CD4-positive, alpha-beta T cell (primary cell): ENCODE data around the gene PNPLA3. TPM values are rescaled to one million over a fixed set of nuclear protein-coding genes. Genes with fewer than 3 reads are reported as not detected.

Experiments used
- ATAC-seq: fragments of 200-7000 bp; cut with Tn5 transposase; one replicate; pipeline ENCODE4 v1.10.0; 2022; ENCODE audit warnings: mild to moderate bottlenecking; ENCODE audit not compliant: poor library complexity
- CTCF ChIA-PET: fragments of 350-600 bp; sonication (Branson Sonifier 250); formaldehyde crosslinking; loops from one replicate; lab custom pipeline; 2021; ENCODE audit warnings: antibody characterized with exemption, inconsistent platforms; lab: Charles Lee
- POLR2A ChIA-PET: fragments of 350-600 bp; sonication (Branson Sonifier 250); formaldehyde crosslinking; loops from one replicate; lab custom pipeline; 2021; ENCODE audit warnings: antibody characterized with exemption, inconsistent platforms; lab: Charles Lee
- DNase-seq, 14 experiments: peaks; one replicate each; pipeline ENCODE4 v3.0.0-alpha.2; 2013 to 2020; ENCODE audit warnings: mixed read lengths in 2 of 14
- H3K27ac ChIP-seq, 2 donors: one replicate each; pipeline versions ENCODE4 v1.5.1 to v1.7.0; 2013; ENCODE audit warnings: low read length in 2 of 2, low read depth in 1 of 2, mild to moderate bottlenecking in 1 of 2
- H3K27me3 ChIP-seq, 2 experiments: 1 replicate in 1 of 2; 2 replicates in 1 of 2; pipeline versions ENCODE4 v1.6.1 to v1.7.0; 2013; ENCODE audit warnings: low read length in 2 of 2, control low read depth in 1 of 2, mild to moderate bottlenecking in 1 of 2, moderate library complexity in 1 of 2; ENCODE audit not compliant: insufficient read depth in 2 of 2, control insufficient read depth in 1 of 2
- H3K36me3 ChIP-seq: one replicate; pipeline ENCODE4 v1.6.1; 2013; ENCODE audit warnings: low read length, control low read depth; ENCODE audit not compliant: insufficient read depth
- H3K4me1 ChIP-seq: one replicate; pipeline ENCODE4 v1.6.1; 2013; ENCODE audit warnings: low read length, control low read depth; ENCODE audit not compliant: insufficient read depth
- H3K4me3 ChIP-seq: one replicate; pipeline ENCODE4 v1.5.1; 2013; ENCODE audit warnings: mild to moderate bottlenecking, low read length, moderate library complexity
- H3K9me3 ChIP-seq, 2 experiments: 1 replicate in 1 of 2; 2 replicates in 1 of 2; pipeline versions ENCODE4 v1.6.1 to v1.7.0; 2013; ENCODE audit warnings: low read length in 2 of 2, mild to moderate bottlenecking in 2 of 2, control low read depth in 1 of 2, moderate library complexity in 1 of 2; ENCODE audit not compliant: control insufficient read depth in 1 of 2, insufficient read depth in 1 of 2
- H3K27ac Mint-ChIP-seq: one replicate; pipeline ENCODE4 v1.8.0; 2020; ENCODE audit warnings: mixed read lengths
- H3K27me3 Mint-ChIP-seq: one replicate; pipeline ENCODE4 v1.8.0; 2021; ENCODE audit warnings: mixed read lengths
- H3K36me3 Mint-ChIP-seq: one replicate; pipeline ENCODE4 v1.8.0; 2021; ENCODE audit warnings: low read depth, mixed read lengths
- H3K4me1 Mint-ChIP-seq: one replicate; pipeline ENCODE4 v1.8.0; 2021; ENCODE audit warnings: low read depth, mixed read lengths
- H3K4me3 Mint-ChIP-seq: one replicate; pipeline ENCODE4 v1.8.0; 2020; ENCODE audit warnings: mild to moderate bottlenecking, mixed read lengths
- H3K9me3 Mint-ChIP-seq: one replicate; pipeline ENCODE4 v1.8.0; 2020; ENCODE audit warnings: mixed read lengths
- CTCF ChIP-seq: fragments of 200-600 bp; IDR thresholded peaks from one replicate; pipeline ENCODE4 v1.8.0; 2022; ENCODE audit warnings: antibody characterized with exemption, mild to moderate bottlenecking
- intact Hi-C, 2 experiments: fragments of 100-400 bp; cut with DNase I in 1 of 2; cut with micrococcal nuclease in 1 of 2; formaldehyde crosslinking; loops; one replicate each; pipeline versions ENCODE4 v1.15.1 to v1.9.0; 2023 to 2025; cut with DNase I, micrococcal nuclease
- total RNA-seq, 174 experiments: library from RNA in 2 of 174; stranded (reverse) in 2 of 174; gene quantifications; one replicate each; pipeline ENCODE4 v1.2.3 and lab custom pipeline; 2021 to 2026

The PNPLA3 gene
- total RNA-seq, 2 experiments from 2014 or later, result not detected

GRCh38 chr22:43892183-43892894, 31.3 kb upstream of the PNPLA3 start:
- Mint-ChIP-seq H3K4me3 (no peak overlapping the region), H3K36me3 (no peaks in the 10 kb centered on the region), H3K9me3 (no peaks in the 10 kb centered on the region), H3K27me3 (peaks cover 40% of the 10 kb centered on the region), H3K27ac (no peak overlapping the region), H3K4me1 (no peaks in the 10 kb centered on the region)
- ATAC-seq, result no peak
- no peak for DNase-seq
- Histone ChIP-seq H3K27me3 (peaks cover 32 to 52% of the 10 kb centered on the region in 2 experiments), H3K27ac (no peak overlapping the region), H3K9me3 (peaks cover 0 to 5% of the 10 kb centered on the region in 2 experiments), H3K4me1 (peaks cover 11% of the 10 kb centered on the region), H3K36me3 (no peaks in the 10 kb centered on the region), H3K4me3 (no peak overlapping the region)
- TF ChIP-seq CTCF, result no peak
- ChIA-PET POLR2A (no interaction called here), CTCF (no interaction called here)
- intact Hi-C loops, result no loop called here

- H3K9me3 Mint-ChIP-seq, result no peaks in the 10 kb centered on the region
- Histone ChIP-seq H3K4me1 (peaks cover 11% of the 10 kb centered on the region), H3K36me3 (no peaks in the 10 kb centered on the region), H3K27me3 (peaks cover 29 to 44% of the 10 kb centered on the region in 2 experiments), H3K4me3 (no peak overlapping the region), H3K27ac (no peak overlapping the region), H3K9me3 (peaks cover 0 to 5% of the 10 kb centered on the region in 2 experiments)
- H3K27me3 Mint-ChIP-seq, result peaks cover 35% of the 10 kb centered on the region
- ChIA-PET CTCF (no interaction called here), POLR2A (no interaction called here)
- intact Hi-C loops, result no loop called here
- TF ChIP-seq CTCF, result no peak
- H3K36me3 Mint-ChIP-seq, result no peaks in the 10 kb centered on the region
- DNase-seq (no peak), ATAC-seq (no peak)
- no peak overlapping the region for H3K4me3 Mint-ChIP-seq
- H3K27ac Mint-ChIP-seq, result no peak overlapping the region
- H3K4me1 Mint-ChIP-seq, result no peaks in the 10 kb centered on the region
Measured at GRCh38 chr22:43893266-43893665, 30.3 kb upstream of the PNPLA3 start.

- no peaks in the 10 kb centered on the region for H3K36me3 ChIP-seq
- H3K27me3 ChIP-seq, result peaks cover 29 to 40% of the 10 kb centered on the region in 2 experiments
- peaks cover 11% of the 10 kb centered on the region for H3K4me1 ChIP-seq
- H3K9me3 ChIP-seq, result peaks cover 0 to under 1% of the 10 kb centered on the region in 2 experiments
- Mint-ChIP-seq H3K36me3 (no peaks in the 10 kb centered on the region), H3K9me3 (no peaks in the 10 kb centered on the region), H3K27me3 (peaks cover 27% of the 10 kb centered on the region), H3K4me3 (no peak overlapping the region), H3K4me1 (no peaks in the 10 kb centered on the region), H3K27ac (no peak overlapping the region)
- no peak overlapping the region for H3K27ac ChIP-seq
- DNase-seq (no peak), ATAC-seq (no peak)
- CTCF ChIA-PET, result no interaction called here
- no peak for TF ChIP-seq CTCF
- intact Hi-C loops, result no loop called here
- POLR2A ChIA-PET, result no interaction called here
- no peak overlapping the region for H3K4me3 ChIP-seq
Measured at GRCh38 chr22:43894122-43894521, 29.5 kb upstream of the PNPLA3 start.
